GM20431 (cell line): ENCODE data around the gene KAT8.

ENCODE experiments used
- in situ Hi-C: fragments of 300-500 bp; cut with MseI, MboI; formaldehyde crosslinking; loops from one replicate; pipeline ENCODE4 v1.15.0; 2020; ENCODE audit warnings: low sequenced_read_pairs; ENCODE audit not compliant: unreplicated experiment

The KAT8 gene

DNA sequence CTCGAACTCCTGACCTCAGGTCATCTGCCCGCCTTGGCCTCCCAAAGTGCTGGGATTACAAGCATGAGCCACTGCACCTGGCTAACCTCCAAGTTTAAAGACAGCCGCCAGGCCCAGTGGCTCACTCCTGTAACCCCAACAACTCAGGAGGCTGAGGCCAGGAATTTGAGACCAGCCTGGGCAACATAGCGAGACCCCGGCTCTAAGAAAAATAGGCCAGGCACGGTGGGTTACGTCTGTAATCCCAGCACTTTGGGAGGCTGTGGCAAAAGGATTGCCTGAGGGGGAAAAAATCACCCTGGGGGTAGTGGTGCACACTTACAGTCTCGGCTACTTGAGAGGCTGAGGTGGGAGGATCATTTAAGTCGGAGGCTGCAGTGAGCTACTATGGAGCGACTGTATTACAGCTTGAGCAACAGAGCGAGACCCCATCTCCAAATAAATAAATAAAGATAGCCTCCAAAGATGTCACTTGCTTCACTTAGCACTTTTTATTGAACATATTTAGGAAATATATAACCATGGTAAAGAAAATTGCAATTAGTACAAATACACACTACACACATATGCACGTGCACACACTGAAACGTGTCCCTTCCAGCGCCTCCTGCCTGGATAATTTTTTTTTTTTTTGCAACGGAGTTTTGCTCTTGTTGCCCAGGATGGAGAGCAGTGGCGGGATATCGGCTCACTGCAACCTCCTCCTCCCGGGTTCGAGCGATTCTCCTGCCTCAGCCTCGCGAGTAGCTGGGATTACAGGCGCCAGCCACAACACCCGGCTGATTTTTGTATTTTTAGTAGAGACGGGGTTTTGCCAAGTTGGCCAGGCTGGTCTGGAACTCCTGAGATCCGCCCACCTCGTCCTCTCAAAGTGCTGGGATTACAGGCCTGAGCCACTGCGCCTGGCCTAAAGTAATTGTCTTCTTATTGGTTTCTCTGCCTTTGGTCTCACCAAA is 10.7 kb upstream of the KAT8 start:
- in situ Hi-C loops = no loop called here

DNA sequence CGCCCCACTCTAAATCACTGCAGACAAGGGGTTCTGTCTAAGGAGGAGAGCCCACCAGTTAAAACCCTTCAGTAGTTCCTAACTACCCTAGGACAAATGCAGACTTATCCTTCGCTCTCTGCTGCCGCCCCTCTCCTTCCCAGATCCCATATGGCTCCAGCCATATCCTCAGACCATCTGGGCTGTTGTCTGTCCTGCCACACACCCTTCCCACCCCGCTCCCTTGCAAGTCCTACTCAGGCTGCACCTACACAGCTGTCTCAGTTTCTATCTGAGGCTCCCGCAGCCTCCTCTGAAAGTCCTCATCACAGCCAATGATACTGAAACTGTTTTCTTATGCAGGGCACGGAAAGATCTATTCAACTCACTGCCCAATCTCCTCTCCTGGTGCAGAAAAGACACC is 10.0 kb upstream of the KAT8 start:
- in situ Hi-C loops = no loop called here

DNA sequence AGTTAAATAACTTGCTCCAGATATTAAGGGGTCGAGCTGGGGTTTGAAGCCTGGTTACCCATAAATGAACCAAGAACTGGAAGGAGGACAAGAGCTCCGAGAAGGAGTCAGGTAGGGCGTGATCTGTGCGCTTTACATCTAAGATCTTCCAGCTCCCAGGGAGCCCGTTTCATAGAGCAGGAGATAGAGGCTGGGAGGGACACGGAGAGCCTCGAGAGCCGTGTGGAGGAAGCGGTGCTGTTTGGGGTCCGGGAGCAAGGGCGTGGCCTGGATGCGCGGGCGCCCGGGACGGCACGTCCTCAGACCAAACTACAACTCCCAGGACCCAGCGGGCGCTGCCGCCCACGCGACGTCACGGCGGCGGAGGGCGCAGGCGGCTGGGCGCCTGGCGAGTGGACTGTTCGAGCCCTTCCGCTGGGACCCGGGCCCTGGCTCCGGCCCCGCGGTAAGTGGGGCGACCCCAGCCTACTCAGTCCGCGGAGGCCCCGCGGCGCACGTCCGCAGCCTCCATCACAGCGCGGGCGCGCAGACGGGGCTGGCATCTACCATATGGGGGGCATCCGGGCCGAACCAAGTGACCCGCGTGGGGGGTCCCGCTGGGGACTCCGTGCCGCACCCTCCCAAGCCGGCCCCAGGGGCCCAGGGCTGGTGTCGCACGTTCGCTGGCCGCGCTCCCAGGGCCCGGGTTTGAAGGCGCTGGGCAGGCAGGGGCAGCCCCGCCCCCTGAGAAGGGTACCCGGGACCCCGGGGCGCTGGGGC is 9.2 kb upstream of the KAT8 start, which contains the start of gene BCKDK:
Gene BCKDK, plus strand, starts transcription at position 352 of the 759 bp plus-strand sequence. CDS start 838 bp downstream, outside the sequence.
- in situ Hi-C loops = no loop called here

DNA sequence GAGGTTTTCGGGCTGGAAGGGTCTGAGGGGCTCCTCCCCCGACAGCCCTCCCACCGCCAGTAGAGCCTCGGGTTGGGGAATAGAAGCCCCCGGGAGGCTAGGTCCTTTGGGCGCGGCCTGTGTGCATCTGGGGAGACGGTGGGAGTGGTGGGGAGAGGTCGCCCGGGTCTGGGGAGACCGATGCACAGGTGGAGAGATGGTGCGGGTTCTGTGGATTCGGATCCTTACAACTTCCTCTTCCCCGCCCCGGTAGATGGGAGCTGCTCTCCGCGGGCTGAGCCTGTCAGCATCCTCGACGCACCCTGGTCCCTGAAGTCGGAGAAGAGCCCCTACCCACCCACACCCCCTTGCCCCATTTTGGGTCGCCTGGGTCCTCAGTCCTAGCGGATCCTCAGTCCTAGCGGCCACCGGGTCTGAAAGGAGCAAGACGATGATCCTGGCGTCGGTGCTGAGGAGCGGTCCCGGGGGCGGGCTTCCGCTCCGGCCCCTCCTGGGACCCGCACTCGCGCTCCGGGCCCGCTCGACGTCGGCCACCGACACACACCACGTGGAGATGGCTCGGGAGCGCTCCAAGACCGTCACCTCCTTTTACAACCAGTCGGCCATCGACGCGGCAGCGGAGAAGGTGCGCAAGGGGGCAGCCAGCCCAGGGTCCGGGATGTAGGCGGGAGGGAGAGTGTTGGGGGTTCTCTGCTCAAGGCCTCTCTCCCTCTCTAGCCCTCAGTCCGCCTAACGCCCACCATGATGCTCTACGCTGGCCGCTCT is 8.5 kb upstream of the KAT8 start:
- in situ Hi-C loops = no loop called here

DNA sequence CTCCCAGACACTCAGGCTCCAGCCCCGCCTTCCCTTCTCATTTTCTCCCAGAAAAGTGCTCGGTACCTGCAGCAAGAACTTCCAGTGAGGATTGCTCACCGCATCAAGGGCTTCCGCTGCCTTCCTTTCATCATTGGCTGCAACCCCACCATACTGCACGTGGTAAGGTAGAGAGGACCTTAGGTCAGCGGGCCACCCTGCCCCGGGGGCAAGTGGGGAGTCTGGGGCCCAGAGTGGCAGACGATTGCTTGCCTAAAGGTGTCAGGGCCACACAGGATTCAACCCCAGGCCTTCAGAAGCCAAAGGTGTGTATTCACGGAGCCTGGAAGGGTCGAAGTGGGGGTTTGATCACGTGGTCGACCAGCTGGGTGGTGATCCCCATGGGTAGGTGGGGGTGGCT is 7.8 kb upstream of the KAT8 start:
- in situ Hi-C loops = no loop called here

DNA sequence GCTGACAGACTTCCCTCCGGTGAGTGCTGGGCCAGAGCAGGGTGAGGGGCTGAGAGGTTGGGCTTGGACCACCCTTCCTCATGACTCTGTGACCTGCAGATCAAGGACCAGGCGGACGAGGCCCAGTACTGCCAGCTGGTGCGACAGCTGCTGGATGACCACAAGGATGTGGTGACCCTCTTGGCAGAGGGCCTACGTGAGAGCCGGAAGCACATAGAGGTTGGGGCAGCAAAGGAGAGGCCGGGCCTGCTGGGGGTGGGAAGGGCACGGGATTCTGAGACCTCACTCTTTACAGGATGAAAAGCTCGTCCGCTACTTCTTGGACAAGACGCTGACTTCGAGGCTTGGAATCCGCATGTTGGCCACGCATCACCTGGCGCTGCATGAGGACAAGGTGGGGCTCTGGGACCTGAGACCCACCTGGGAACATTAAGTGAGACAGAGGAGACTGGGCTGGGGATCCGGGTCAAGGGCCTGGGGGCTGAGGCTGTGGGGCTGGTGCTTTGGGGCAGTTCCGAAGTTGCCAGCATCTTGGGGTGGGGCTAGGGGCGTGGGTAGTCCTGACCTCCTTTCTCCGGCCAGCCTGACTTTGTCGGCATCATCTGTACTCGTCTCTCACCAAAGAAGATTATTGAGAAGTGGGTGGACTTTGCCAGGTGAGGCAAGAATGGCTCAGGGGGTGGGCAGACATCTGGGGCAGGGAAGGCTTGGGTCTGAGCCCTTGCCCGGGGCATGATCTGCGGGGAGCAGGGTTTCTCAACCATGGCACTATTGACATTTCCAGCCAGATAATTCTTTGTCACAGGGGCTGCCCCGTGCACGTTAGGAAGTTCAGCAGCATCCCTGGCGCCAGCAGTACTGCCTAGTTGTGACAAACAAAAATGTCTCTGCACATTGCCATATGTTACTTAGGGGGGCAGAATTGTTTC is 7.1 kb upstream of the KAT8 start:
- in situ Hi-C loops = no loop called here

DNA sequence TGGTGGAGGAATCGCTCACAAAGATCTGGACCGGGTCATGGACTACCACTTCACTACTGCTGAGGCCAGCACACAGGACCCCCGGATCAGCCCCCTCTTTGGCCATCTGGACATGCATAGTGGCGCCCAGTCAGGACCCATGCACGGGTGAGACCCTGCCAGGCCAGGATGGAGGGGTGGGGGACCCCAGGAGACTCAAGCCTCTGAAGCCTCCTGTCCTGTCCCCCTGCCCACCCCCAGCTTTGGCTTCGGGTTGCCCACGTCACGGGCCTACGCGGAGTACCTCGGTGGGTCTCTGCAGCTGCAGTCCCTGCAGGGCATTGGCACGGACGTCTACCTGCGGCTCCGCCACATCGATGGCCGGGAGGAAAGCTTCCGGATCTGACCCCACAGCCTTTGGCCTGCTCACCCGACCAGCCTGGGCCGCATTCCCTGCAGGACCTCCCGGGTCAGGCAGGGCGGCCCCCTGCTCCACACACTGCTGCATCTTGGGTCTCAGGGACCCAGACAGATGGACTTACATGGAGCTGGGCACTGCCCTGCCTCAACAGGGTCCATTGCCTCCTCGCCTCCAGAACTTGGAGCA is 5.5 kb upstream of the KAT8 start:
- in situ Hi-C loops = no loop called here

DNA sequence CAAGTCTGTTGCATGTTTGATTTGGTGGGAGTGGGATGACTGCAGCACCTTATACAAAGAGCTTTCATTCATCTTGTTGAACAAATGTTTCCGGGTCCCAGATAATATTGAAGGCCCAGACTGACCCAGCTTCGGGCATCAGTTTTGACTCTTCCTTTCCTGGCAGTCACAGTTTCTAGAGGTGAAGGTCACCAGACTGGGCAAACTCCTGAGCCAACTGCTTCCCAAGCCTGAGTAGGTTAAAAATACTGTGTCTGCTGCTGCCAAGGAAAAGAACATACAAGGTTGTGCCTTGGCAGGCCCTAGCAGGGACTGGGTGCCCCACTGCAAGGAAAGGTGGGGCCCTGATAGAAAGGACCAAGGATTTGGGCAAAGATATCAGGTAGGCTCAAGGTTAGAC is 4.8 kb upstream of the KAT8 start:
- in situ Hi-C loops = no loop called here

DNA sequence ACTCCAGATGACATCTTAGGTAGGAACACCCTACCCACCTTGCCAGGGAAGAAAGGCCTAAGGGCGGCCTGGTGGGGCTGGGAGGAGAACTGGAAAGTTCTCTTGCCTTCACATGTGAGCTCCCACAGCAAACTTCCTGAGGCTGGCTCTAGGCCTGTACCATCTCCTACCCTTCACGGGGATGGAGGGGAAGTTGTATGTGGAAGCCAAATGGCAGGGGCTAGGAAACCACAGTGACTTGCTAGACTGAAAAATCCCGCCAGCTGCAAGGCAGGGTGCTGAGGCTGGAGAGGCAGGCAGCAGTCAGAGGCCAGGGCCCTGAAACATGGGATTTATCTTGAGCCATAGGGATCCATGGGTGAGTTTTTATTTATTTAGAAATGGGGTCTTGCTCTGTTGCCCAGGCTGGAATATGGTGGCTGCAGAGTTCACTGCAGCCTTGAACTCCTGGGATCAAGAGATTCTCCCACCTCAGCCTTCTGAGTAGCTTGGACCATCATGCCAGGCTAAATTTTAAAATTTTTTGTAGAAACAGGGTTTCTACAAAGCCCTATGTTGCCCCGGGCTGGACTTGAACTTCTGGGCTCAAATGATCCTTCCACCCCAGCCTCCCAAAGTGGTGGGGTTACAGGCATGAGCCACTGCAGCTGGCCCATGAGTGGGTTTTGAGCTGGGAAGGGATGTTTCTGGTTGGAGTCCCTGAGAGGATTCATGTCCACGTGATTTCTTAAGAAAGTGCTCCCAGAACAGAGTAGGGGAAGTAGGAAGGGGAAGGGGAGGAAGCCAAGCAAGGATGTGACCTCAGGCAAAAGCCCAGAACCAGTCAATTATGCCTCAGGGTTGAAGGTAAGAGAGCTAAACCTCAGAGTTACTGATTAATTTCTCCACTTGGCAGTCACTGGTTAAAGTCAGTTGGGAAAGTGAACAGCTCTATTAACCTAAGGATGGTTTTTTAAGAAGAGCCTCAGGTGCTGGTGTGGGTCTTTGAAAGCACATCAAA is 4.0 kb upstream of the KAT8 start:
- in situ Hi-C loops = no loop called here

DNA sequence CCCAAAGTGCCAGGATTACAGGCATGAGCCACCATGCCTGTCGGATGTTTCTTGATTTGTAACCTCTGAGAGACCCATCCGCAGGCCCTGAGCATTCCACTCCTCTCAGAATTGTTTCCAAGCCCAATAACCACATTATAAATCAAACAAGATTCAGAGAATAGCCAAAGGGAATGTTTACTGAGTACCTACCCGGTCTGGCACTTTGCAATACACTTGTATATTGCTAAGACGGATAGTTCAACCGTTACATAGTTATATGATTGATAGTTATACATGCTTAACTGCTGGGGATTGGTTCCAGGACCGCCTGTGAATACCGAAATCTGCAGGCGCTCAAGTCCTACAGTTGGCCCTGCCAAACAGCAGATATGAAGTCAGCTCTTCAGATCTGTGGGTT is 3.0 kb upstream of the KAT8 start:
- in situ Hi-C loops = no loop called here

DNA sequence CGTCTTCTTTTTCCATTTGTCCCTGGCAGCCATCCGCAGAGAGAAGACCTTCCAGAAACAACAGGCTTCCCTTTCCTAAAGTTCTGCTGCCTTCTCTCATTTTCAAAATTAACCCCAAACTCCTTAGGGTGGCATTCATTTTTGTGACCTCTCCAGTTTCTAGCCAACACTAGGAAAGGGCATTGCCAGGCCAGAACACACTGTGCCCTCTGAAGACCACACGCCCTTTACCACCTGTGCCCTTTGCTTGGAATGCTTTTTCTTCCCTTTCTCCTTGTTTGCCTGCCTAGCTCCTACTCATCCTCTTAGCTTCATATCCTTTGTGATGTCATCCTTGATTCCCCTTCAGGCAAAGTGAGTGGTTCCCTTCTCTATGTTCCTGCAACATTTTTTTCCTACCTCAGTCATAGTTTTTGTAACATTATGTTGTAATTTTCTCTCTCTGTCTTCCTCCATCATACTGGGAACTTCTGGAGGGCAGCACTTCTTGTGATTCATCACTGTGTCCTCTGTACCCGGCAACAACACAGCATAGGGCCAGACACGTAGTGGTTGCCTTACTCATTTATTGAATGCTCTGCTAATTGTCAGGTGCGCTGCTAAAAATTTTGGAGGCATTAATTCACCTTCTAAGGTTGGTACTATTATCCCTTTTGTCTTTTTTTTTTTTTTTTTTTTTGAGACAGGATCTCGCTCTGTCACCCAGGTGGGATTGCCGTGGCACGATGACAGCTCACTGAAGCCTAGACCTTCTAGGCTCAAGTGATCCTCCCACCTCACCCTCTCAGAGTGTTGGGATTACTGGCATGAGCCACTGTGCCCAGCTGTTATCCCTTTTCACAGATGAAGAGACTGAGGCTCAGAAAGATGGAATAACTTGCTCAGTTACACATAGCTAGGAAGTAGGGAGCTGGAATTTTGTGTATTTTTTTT is 1.0 kb downstream of the KAT8 start:
- in situ Hi-C loops = no loop called here

DNA sequence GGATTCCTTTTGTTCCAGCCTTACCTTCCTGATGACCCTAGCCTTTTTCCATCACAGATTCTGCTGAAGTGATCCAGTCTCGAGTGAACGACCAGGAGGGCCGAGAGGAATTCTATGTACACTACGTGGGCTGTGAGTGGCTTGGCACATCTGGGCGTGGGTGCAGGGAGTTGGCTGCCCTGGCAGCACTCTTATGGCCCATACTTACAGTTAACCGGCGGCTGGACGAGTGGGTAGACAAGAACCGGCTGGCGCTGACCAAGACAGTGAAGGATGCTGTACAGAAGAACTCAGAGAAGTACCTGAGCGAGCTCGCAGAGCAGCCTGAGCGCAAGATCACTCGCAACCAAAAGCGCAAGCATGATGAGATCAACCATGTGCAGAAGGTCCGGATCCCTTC is 2.7 kb downstream of the KAT8 start:
- in situ Hi-C loops = no loop called here

DNA sequence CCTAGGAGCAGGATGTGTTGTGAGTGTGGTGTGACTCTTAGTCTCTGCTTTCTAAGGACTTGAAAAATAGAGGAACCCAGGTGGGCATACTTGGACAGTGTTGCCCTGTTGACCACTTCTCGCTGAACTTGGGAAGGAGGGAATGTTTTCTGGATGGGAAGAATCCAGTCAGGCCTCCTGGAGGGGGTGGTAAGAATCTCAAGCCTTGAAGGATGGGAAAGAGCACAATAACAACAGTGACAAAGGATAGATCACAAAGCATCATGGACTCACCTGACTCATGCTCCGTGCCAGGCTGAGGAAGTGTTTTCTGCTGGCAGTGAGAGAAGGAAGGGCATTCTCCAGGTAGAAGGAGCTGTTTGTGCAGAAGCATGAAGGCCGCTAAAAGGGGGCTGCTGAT is 8.4 kb downstream of the KAT8 start:
- in situ Hi-C loops = no loop called here

DNA sequence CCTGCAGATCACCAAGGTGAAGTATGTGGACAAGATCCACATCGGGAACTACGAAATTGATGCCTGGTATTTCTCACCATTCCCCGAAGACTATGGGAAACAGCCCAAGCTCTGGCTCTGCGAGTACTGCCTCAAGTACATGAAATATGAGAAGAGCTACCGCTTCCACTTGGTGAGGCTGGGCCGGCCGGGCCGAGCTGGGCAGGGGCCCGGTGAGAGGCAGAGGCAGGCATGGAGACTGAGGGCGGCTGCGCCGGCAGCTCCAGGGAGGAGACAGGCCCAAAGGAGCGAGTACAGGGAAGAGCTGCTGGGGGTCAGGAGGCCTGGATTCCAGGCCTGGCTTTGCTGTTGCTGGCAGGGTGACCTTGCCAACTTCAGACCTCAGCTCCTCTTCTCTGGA is 9.7 kb downstream of the KAT8 start:
- in situ Hi-C loops = no loop called here

DNA sequence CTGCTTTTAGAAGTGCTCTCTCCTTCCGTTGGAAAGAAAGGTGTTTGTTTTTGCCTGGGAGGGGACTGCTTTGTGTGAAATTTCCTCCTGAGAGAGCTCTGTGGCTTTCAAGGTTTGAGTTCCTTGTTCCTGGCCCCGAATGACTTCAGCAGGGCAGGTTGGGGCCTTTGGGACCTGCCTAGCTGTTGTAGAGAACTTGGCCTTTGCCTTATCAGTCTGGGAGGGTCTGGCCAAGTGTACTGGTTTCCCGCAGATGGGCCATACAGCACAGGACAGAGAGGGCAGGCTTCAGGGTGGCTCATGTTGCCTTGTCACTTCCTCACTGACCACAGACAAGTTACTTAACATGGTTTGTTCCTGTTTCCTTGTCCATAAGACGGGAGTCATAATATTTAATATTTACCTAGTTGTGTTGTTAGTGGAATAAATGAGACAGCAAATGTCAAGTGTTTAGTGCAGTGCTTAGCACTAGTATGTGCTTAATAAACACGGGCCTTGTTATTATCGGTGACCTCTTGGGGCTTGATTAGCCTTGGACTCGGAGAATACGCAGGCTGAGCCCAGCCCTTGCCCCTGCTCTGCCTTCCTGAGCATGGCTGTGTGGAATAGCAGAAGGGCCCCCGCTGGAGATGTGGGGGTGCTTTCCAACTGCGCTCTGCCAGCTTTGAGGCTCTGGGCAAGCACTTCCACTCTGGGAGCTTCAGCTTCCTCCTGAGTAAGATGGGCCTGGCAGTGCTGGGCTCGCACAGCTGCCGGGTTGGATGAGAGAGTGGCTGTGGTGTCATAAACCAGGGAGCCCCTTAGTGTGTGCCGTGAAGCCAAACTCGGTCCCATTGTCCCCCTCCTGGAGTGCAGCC is 11.5 kb downstream of the KAT8 start:
- in situ Hi-C loops = no loop called here
